NOMO-1 treated with dmso at 0.1 percent for 144 hours (cell line): ENCODE measurements around the gene LSM11.
"Not testable (repeated sequence)": the region's sequence is repeated elsewhere in the genome, so short reads cannot be mapped to it uniquely, and the experiment has no call there.

Source experiments
- DNase-seq: peaks from one replicate; lab custom pipeline; 2025; ENCODE audit not compliant: unreplicated experiment; lab: John Stamatoyannopoulos, UW

LSM11 gene

DNA sequence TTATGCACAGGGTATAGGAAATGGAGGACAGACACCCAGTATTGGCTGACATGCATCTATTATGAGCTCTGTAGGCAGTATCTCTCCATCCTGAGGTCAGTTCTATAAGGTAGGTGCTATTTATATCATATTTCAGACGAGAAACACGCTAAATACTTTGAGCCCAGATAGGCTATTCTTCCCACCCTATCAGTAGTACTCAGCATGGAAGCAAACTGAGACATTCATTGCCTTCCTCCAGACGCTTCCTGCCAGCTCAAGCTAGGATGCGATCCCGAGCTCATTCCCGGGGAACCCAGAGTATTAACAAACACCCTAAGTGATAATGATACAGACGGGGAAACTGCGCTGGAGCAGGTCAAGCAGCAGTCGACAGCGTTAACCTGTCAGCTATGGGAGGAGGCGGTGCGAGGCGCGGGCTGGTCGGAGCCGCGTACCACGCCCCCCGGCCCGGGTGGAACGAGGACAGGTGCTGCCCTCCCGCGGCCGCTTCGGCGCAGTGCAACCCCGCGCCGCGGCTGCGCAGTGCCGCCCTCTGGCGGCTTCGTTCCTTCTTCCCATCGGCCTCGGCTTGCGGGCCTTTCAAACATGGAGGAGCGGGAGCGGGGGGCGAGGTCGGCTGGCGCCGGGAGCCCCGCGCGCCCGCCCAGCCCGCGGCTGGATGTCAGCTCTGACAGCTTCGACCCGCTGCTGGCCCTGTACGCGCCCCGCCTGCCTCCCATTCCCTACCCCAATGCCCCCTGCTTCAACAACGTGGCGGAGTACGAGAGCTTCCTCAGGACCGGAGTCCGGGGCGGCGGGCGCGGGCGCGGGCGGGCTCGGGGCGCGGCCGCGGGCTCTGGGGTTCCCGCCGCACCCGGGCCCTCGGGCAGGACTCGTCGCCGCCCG, at the start of gene LSM11:
Gene LSM11, plus strand, starts transcription at position 550 of the 888 bp plus-strand sequence. Its CDS starts 39 bp downstream, at position 589.
- peak; percentile 77 for DNase-seq

DNA sequence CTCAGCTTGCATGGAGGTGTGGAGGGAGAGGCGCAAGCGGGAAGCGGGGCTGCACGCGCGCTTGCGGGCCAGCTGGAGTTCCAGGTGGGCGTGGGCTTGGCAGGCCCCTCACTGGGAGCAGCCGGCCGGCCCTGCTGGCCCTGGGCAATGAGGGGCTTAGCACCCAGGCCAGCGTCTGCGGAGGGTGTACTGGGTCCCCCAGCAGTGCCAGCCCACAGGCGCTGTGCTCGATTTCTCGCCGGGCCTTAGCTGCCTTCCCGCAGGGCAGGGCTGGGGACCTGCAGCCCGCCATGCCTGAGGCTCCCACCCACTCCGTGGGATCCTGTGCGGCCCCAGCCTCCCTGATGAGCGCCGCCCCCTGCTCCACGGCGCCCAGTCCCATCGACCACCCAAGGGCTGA, 49.7 kb upstream of the LSM11 start:
- DNase-seq = not testable (repeated sequence)

DNA sequence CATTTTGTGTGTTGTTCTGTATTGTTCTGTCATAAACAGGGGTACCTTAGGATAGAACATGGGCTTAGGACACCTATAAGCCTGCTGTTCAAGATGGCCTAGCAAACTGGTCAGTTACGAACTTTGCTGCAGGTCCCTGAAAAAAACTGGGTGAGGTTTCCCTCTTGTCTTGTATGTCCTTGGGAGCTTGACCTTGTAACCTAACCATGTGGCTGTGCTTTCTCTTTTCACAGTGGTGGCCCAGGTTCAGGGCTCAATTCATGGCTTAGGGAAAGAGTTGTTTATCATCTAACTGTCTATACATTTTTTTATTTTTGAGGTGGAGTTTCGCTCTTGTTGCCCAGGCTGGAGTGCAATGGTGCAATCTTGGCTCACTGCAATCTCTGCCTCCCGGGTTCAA, 47.4 kb upstream of the LSM11 start:
- not testable (repeated sequence) for DNase-seq

DNA sequence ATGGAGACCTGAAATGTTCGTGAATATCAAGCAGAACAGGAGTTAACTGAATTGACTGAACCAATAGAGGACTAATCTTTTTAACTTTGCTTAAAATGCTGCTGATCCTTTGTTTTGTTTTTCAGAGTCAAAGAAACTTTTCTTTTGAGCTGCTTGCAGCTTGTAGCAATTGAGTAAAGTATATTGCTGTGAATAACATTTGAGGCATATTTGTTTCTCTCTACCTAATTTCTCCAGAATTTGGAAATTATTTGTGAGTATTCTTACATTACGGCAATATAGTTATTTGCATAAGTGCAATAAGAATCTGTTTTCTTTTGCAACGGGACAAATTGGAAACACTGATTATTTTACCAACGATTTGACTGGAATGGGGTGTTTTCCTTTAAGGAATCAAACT, 44.8 kb upstream of the LSM11 start:
- DNase-seq = not testable (repeated sequence)

DNA sequence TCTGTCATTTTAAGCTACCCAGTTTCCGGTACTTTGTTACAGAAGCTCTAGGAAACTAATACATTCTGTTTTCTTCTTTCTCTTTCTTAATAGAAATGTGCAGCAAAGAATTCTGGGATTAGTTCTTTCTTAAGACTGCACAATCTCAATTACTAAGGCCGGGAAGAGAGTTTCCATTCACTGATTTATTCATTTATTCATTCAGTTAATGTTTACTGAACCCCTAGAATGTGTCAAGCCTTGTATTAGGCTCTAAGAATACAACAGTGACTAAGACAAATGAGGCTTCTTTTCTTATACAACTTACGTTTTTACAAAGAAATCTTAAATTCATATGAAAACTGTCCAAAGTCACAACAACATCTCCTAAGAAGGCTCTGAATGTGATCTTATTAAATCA, 39.8 kb upstream of the LSM11 start:
- no peak for DNase-seq

DNA sequence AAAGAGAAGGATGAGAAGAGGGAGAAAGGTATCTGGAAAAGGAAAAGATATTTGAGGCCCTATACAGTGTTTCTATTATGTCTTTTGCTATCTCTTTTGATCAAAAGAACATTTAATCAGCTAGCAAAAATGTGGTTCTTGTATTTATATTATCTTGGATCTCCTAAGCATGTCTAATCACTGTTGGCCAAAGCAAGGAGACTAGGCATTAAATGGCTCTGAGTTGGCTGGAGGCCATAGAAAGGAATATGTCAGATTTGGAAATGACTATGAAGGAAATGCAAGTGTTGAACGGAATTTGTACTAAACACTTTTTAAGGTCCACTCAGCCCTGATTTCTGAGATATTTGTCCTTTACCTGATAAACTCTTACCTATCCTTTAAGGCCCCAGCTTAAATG, 34.6 kb upstream of the LSM11 start:
- no peak for DNase-seq

DNA sequence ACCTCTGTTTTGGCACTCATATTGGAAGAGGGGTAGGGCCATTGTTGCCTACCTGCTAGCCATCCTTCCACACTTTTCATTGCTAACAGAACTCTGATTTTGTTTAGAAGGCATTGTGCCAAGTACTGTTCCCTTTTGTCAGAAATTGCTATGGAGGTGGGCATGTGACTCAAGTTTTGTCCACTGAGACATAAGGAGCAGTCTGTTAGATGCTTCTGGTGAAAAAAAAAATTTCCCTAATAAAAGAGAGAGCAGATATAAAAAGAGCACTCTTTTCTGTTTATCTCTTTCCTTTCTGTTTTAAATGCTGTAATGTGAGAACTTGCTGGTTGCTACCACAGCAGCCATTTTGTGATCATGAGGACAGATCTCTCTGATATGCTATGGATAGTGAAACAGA, 34.2 kb upstream of the LSM11 start:
- DNase-seq = no peak

DNA sequence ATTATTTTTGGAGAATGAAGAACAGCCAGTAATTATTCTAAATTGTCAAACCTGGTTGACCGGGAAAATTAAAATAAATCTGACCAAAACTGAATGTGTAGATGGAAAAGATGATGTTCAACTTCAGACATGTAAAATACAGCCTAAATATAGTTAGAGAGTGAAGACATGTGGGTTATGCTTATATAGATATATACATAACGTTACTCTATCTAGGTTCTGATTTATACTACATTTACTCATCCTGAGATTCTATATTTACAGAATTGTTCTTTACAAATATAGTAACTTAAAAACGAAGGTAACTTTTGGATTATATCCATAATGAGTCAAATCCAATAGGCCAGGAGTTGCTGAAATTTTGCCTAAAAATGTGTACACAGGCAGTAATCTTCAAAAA, 33.1 kb upstream of the LSM11 start:
- no peak for DNase-seq

DNA sequence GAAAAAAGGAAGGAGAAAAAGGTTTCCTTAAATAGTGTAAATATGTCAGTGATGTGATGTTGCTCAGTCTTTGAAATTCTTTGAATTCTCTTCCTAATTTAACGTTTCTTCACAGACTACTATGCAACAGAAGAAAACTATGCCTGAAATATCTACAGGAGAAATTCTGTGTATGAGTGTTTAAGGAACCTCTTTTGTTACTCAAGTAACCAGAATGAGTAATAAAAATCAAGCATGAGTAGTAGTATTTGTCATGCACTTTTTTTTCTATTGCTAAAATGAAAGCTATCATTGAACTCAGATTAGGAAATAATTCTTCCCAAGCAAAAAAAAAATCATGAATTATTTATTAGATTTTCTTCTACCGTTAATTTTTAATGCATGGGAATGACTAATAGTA, 32.6 kb upstream of the LSM11 start:
- no peak for DNase-seq

DNA sequence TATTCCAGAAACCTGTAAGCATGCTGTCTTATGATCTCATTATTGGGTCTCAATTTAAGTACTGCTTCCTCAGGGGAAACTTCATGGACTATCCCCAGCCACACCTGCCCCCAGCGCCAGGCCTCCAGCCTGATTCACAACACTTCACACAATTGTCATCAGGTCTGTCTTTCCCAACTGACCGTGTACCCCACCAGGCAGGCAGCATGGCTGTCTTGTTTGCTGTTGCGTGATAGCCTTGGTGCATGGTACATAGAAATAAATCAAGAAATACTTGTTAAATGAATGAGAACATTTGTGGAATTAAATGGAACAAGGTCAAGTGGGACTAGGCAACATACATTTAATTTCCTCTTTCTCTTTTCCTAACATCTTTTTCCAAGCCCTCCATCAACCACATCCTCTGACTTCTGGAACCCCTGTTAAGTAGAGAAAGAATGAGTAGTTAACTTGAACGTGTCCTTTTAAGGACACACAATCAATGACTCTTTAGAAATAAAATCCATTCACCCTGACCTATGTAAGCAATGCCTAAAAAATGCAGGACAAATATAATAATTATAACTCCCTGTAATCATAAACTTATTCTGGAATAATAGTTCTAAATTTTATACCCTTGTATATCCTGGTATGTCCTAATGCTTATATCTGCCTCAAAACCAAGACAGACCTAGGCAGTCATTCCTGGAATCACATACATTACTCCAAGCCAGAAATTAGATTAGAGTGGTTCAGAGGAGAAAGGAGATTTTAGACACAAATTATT, 29.5 kb upstream of the LSM11 start:
- no peak for DNase-seq

DNA sequence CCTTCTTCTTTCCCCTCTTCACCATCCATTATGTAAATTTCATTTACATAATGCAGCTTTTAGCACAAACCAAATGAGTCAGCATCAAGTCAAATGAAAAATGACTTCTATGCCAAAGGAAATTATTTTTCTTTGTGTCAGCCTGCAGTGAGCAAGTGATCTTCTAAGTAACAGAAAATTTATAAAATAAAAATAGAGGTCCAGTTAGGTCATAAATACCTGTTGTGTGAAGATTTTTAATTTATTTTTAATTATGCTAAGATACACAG, 29.0 kb upstream of the LSM11 start:
- no peak for DNase-seq

DNA sequence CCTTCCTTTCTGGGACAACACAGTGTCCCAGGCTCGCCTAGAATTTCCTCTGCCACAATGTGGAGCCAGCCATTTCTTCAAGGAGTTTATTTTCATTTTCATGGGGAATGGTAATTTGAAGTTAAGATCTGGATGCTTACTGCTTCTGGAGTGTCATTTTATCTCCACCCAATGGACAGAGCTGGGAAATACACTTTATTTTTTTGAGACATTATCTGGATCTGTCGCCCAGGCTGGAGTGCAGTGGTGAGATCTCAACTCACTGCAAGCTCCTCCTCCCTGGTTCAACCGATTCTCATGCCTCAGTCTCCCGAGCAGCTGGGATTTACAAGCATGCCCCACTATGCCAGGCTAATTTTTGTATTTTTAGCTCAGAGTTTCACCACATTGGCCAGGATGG, 25.0 kb upstream of the LSM11 start:
- no peak for DNase-seq

DNA sequence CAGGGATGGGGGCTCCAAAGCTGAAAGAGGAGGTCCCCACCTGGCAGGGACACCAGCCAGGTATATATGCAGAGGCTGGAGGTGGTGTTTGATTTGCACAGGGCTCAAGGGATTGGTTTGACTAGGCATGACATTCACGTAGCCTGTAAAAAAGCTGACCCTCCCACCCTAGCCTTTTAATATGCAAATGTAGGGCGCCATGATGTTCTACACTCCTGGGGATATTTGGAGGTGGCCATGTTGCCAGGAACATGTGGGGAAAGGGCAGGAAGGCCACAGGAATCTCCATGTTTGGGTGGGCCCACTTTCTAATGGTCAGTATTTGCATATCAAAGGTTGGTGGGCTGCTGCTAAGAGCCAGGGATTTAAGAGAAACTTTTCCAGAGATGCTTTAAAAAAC, 24.3 kb upstream of the LSM11 start:
- DNase-seq = no peak

DNA sequence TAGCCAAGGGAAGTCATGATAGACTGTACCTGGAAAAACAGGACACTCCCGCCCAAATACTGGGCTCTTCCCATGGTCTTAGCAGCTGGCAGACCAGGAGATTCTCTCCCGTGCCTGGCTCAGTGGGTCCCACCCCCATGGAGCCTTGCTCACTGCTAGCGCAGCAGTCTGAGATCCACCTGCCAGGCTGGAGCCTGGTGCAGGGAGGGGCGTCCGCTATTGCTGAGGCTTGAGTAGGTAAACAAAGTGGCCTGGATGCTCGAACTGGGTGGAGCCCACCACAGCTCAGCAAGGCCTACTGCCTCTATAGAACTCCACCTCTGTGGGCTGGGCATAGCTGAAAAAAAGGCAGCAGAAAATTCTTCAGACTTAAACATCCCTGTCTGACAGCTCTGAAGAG, 22.4 kb upstream of the LSM11 start:
- no peak for DNase-seq

DNA sequence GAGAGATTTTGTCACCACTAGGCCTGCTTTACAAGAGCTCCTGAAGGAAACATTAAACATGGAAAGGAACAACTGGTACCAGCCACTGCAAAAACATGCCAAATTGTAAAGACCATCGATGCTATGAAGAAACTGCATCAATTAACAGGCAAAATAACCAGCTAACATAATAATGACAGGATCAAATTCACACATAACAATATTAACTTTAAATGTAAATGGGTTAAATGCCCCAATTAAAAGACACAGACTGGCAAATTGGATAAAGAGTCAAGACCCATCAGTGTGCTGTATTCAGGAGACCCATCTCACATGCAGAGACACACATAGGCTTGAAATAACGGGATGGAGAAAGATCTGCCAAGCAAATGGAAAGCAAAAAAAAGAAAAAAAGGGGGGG, 20.6 kb upstream of the LSM11 start:
- DNase-seq = not testable (repeated sequence)

DNA sequence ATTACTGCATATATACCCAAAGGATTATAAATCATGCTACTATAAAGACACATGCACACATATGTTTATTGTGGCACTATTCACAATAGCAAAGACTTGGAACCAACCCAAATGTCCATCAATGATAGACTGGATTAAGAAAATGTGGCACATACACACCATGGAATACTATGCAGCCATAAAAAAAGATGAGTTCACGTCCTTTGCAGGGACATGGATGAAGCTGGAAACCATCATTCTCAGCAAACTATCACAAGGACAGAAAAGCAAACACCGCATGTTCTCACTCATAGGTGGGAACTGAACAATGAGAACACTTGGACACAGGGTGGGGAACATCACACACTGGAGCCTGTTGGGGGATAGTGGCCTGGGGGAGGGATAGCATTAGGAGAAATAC, 16.9 kb upstream of the LSM11 start:
- not testable (repeated sequence) for DNase-seq

DNA sequence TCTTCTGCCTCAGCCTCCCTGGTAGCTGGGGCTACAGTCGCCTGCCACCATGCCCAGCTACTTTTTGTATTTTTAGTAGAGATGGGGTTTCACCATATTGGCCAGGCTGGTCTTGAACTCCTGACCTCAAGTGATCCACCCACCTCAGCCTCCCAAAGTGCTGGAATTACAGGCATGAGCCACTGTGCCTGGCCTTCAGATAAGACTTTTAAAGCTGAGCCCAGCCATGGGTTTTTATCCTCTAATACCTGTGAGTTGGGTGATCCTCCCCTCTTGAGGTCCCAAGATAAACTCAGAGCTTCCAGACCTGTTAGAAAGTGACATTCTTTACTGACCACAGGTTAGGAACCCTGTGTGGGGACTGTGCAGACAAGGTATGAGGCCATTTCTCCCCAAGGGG, 15.7 kb upstream of the LSM11 start:
- DNase-seq = not testable (repeated sequence)

DNA sequence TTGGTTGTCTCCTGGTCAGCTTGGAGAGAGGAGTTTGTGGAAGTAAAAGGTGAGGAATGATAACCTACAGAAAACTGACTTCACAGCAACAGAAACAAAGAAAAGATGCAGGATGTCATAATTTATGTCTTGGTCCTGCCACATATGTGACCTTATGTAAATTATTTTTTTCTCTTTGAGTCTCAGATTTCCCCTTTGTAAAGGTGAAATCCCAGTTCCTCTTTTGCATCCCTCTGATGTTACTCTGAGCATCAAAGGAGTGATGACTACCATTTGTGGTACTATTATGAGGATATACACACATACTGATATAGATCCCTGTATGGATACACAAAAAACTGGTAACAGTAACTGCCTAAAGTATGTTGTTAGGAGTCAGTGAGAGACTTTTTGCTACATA, 13.7 kb upstream of the LSM11 start:
- no peak for DNase-seq

DNA sequence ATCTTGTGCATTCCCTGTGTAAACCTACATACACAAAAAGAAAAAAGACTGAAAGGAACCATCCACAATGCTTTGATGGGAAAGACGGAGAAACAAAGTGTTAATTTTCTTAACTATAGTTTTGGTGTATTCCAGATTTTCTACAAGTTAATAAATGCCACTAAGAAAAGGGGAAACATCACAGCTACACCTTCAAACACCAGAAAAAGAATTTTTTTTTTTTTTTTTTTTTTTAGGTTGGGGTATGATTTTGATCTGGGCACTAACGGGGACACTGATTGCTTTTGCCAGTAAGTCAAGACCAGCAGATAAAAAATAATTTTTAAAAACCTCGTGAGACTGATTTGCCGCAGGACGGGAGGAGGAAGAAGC, 12.6 kb upstream of the LSM11 start:
- DNase-seq = no peak

DNA sequence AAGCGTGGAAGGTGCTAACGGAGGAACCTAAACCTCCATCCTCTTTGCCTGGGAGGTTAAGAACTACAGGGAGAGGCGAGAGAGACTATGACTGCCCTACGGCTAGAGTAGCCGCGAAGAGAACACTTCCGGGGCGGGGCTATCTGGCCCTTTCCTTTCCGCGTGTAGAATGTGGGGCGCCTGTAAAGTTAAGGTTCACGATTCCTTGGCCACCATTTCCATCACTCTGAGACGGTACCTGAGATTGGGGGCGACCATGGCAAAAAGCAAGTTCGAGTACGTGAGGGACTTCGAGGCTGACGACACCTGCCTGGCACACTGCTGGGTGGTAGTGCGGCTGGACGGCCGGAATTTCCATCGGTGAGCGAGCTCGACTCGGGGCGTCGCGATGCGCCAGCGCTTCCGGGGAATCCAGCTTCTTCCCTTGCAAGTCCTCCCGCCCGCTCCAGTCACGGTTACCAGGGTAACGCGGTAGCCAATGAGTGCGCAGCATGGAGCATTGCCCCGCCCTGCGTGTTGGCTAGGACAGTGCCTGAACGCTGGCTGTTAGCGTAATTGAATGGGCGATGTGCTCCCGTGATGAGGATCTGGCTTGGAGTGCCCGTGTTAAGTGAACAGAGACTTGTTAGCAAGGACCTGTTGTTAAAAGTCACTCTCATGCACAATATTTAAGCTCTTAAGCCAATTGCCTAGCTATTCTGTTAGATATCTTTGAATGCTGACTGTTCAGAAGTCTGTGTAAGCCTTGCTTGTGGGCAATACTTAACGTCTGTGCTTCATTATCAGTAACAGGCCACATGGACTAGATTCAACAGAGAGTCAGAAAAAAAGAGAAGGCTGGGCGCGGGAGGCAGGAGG, 12.0 kb upstream of the LSM11 start, which contains the start of gene THG1L:
Gene THG1L, plus strand, starts transcription at position 149 of the 858 bp plus-strand sequence. Its CDS starts 21 bp downstream, at position 170.
- DNase-seq = peak; percentile 95

DNA sequence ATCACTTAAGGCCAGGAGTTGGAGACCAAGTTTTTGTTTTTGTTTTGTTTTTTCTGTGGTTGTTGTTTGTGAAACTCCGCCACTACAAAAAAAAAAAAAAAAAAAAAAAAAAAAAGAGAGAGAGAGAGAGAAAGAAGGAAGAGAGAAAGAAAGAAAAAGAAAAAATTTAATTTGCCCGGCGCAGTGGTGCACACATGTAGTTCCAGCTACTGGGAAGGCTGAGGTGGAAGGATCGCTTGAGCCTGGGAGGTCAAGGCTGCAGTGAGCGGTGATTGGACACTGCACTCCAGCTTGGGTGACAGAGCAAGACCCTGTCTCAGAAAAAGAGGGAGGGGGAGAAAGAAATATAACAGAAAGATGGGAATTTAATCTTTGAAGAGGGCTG, 11.4 kb upstream of the LSM11 start:
- no peak for DNase-seq
